ENCODE results near the gene KRT85.
A peak's percentile ranks its signal among the peaks of the same experiment; 100 is the strongest.

KRT85 gene

GRCh38 chr12:52382854-52383253, 15.6 kb upstream of the KRT85 start:
- TF ChIP-seq ZNF501 (tag by site-specific recombination; IDR thresholded peaks at IDR 0.05) (no peak), ZNF707 (tag by site-specific recombination; IDR thresholded peaks at IDR 0.05) (no peak), SP2 (tag by site-specific recombination; IDR thresholded peaks at IDR 0.05) (no peak), ZBTB21 (tag by site-specific recombination; IDR thresholded peaks at IDR 0.05) (no peak), ZNF610 (tag by site-specific recombination; IDR thresholded peaks at IDR 0.05; ENCODE audit: borderline replicate concordance) (no peak), ZBTB49 (tag by site-specific recombination; IDR thresholded peaks at IDR 0.05; ENCODE audit: low read depth) (no peak), ZNF660 (tag by site-specific recombination; IDR thresholded peaks at IDR 0.05) (no peak)
- Histone ChIP-seq H3K36me3 (ENCODE audit: control insufficient read depth in 2 of 2, insufficient read depth in 1 of 2, low read length in 2 of 2) (no peaks in the 10 kb centered on the region), H3K9me3 (ENCODE audit: control insufficient read depth, insufficient read depth, low read depth, low read length) (no peaks in the 10 kb centered on the region), H3K27ac (ENCODE audit: extremely low read depth, low read depth, low read length) (no peak overlapping the region), H3K4me1 (ENCODE audit: control insufficient read depth, insufficient read depth, low read length) (no peaks in the 10 kb centered on the region), H3K4me3 (ENCODE audit: low read depth, low read length) (no peak overlapping the region)
- ChIA-PET CTCF (interaction anchor here (0.6 to 4.3 kb wide), 6 partner anchors 9 to 601 kb away, joined by 3 to 38 read pairs (median 4); no protein-coding TSS in a partner anchor), POLR2A (no interaction called here)

GRCh38 chr12:52381206-52381605, 13.9 kb upstream of the KRT85 start:
- Histone ChIP-seq H3K9me3 (ENCODE audit: control insufficient read depth, insufficient read depth, low read depth, low read length) (no peaks in the 10 kb centered on the region), H3K4me1 (ENCODE audit: control insufficient read depth, insufficient read depth, low read length) (no peaks in the 10 kb centered on the region), H3K4me3 (ENCODE audit: low read depth, low read length) (no peak overlapping the region), H3K36me3 (ENCODE audit: control insufficient read depth in 2 of 2, insufficient read depth in 1 of 2, low read length in 2 of 2) (no peaks in the 10 kb centered on the region), H3K27ac (ENCODE audit: extremely low read depth, low read depth, low read length) (no peak overlapping the region)
- CTCF ChIA-PET: interaction anchor here (0.6 to 4.3 kb wide), 13 partner anchors 8 to 498 kb away, joined by 3 to 38 read pairs (median 6); no protein-coding TSS in a partner anchor
- POLR2A ChIA-PET: no interaction called here
- TF ChIP-seq ZBTB26 (tag by site-specific recombination; optimal IDR thresholded peaks at IDR 0.05): no peak

GRCh38 chr12:52380271-52380694, 13.0 kb upstream of the KRT85 start:
- TF ChIP-seq CTCF (tag by site-specific recombination; IDR thresholded peaks at IDR 0.05) (peak; percentile 19; the same call in 1 of the 2 replicates), ZNF112 (tag by site-specific recombination; IDR thresholded peaks at IDR 0.05) (no peak), ZNF654 (tag by site-specific recombination; IDR thresholded peaks at IDR 0.05; ENCODE audit: low read depth) (peak; percentile 18), ZNF677 (tag by site-specific recombination; IDR thresholded peaks at IDR 0.05) (no peak)
- Histone ChIP-seq H3K9me3 (ENCODE audit: control insufficient read depth, insufficient read depth, low read depth, low read length) (no peaks in the 10 kb centered on the region), H3K4me1 (ENCODE audit: control insufficient read depth, insufficient read depth, low read length) (no peaks in the 10 kb centered on the region), H3K4me3 (ENCODE audit: low read depth, low read length) (no peak overlapping the region), H3K27ac (ENCODE audit: extremely low read depth, low read depth, low read length) (no peak overlapping the region), H3K36me3 (ENCODE audit: control insufficient read depth in 2 of 2, insufficient read depth in 1 of 2, low read length in 2 of 2) (no peaks in the 10 kb centered on the region)
- ChIA-PET CTCF (interaction anchor here (0.6 to 3.3 kb wide), 19 partner anchors 9 to 505 kb away, joined by 3 to 19 read pairs (median 6); no protein-coding TSS in a partner anchor), POLR2A (no interaction called here)

GRCh38 chr12:52379536-52379935, 12.3 kb upstream of the KRT85 start:
- Histone ChIP-seq H3K36me3 (ENCODE audit: control insufficient read depth in 2 of 2, insufficient read depth in 1 of 2, low read length in 2 of 2) (no peaks in the 10 kb centered on the region), H3K27ac (ENCODE audit: extremely low read depth, low read depth, low read length) (no peak overlapping the region), H3K9me3 (ENCODE audit: control insufficient read depth, insufficient read depth, low read depth, low read length) (no peaks in the 10 kb centered on the region), H3K4me3 (ENCODE audit: low read depth, low read length) (no peak overlapping the region), H3K4me1 (ENCODE audit: control insufficient read depth, insufficient read depth, low read length) (no peaks in the 10 kb centered on the region)
- ChIA-PET POLR2A (no interaction called here), CTCF (interaction anchor here (0.5 to 3.3 kb wide), 16 partner anchors 9 to 545 kb away, joined by 3 to 19 read pairs (median 6); no protein-coding TSS in a partner anchor)
- no peak for TF ChIP-seq ZBTB44 (tag by site-specific recombination; IDR thresholded peaks at IDR 0.05)
- TF ChIP-seq ZNF362 (tag by site-specific recombination; IDR thresholded peaks at IDR 0.05): no peak
- TF ChIP-seq ZSCAN23 (tag by site-specific recombination; IDR thresholded peaks at IDR 0.05): no peak
- TF ChIP-seq MEIS1 (CRISPR knock-in tag; IDR thresholded peaks at IDR 0.05; ENCODE audit: borderline replicate concordance): no peak
- no peak for TF ChIP-seq ZNF623 (tag by site-specific recombination; IDR thresholded peaks at IDR 0.05)
- no peak for TF ChIP-seq REPIN1 (tag by site-specific recombination; IDR thresholded peaks at IDR 0.05; ENCODE audit: low read depth)
- no peak for TF ChIP-seq HOXC10 (CRISPR knock-in tag; IDR thresholded peaks at IDR 0.05)
